ENCODE data around the gene CDK13.

- no peak for TF ChIP-seq EP300 (IDR thresholded peaks at IDR 0.05)
- TF ChIP-seq, protein P1, sequence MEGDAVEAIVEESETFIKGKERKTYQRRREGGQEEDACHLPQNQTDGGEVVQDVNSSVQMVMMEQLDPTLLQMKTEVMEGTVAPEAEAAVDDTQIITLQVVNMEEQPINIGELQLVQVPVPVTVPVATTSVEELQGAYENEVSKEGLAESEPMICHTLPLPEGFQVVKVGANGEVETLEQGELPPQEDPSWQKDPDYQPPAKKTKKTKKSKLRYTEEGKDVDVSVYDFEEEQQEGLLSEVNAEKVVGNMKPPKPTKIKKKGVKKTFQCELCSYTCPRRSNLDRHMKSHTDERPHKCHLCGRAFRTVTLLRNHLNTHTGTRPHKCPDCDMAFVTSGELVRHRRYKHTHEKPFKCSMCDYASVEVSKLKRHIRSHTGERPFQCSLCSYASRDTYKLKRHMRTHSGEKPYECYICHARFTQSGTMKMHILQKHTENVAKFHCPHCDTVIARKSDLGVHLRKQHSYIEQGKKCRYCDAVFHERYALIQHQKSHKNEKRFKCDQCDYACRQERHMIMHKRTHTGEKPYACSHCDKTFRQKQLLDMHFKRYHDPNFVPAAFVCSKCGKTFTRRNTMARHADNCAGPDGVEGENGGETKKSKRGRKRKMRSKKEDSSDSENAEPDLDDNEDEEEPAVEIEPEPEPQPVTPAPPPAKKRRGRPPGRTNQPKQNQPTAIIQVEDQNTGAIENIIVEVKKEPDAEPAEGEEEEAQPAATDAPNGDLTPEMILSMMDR (IDR thresholded peaks at IDR 0.05), result no peak
- no peak for TF ChIP-seq POLR2A (IDR thresholded peaks at IDR 0.05)
- no peak for TF ChIP-seq POLR2AphosphoS5 (IDR thresholded peaks at IDR 0.05)
Observed at GRCh38 chr7:40105879-40106473, 155.9 kb downstream of the CDK13 start.
